Cardiac septum (tissue), 1 donor: ENCODE data around the gene AKR1D1. TPM values are rescaled to one million over a fixed set of nuclear protein-coding genes. Genes with fewer than 3 reads are reported as not detected.
"Not testable (repeated sequence)": the region's sequence is repeated elsewhere in the genome, so short reads cannot be mapped to it uniquely, and the experiment has no call there.

ENCODE experiments used
- DNase-seq: peaks from one replicate; pipeline ENCODE4 v3.0.0-alpha.2; 2020; ENCODE audit warnings: low spot score
- intact Hi-C: fragments of 100-400 bp; cut with DNase I; formaldehyde crosslinking; loops from one replicate; pipeline ENCODE4 v1.14.0; 2022
- total RNA-seq: library from RNA; stranded (reverse); fragmentation: NEBNext Ultra II Directional; extraction: Animal tissue kit (Norgen Biotek cat#: 25700); gene quantifications from one replicate; pipeline ENCODE4 v1.2.1, GENCODE V29; 2021
- donor health status: DM: no; HTN: no; CAD: no.

The AKR1D1 gene
- total RNA-seq, 1 donor from 2014 or later: not detected

DNA sequence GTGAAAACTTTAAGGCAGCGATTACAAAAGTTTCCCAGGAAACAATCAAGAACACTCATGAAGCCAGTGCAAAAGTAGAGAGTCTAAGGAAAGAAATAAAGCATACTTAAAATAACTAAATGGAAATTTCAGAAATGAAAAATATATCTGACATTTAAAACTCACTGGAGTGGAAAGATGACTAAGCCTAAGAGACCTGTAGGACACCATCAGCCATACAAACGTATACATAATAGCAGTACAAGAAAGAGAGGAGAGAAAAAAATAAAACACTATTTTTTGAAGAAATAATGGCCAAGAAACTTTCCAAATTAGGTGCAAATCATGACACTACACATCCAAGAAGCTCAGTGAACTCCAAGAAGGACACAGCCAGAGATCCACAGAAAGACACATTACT lies 5.4 kb upstream of the AKR1D1 start:
- DNase-seq: no peak
- intact Hi-C loops: no loop called here

GRCh38 chr7:138072726-138073125 lies 3.5 kb upstream of the AKR1D1 start:
- no peak for DNase-seq
- intact Hi-C loops: no loop called here

GRCh38 chr7:138074121-138074520 lies 2.1 kb upstream of the AKR1D1 start:
- intact Hi-C loops: no loop called here
- no peak for DNase-seq

- intact Hi-C loops: no loop called here
- no peak for DNase-seq
Measured at GRCh38 chr7:138074540-138074939, 1.7 kb upstream of the AKR1D1 start.

DNA sequence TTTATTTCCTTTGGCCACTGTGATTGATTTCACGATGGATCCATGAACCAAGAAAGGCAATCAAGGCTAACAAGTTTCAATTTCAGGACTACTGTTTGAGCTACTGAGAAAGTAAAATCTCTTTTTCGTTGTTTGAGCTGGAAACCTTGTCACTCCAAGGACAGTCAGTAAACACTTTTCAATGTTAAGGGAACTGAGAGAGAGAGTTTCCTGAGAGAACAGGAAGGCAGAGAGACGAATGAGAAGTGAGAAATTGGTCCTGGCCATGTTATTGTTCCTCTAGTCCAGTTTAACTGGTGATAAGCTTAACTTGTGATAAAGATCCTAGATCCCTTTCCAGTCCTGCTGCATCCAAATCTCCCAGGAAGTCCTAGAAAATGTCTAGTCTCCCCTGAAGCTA lies 909 bp upstream of the AKR1D1 start:
- no peak for DNase-seq
- intact Hi-C loops: no loop called here

- intact Hi-C loops, DNase-seq: not testable (repeated sequence)
Measured at GRCh38 chr7:138075786-138076185, 473 bp upstream of the AKR1D1 start.

DNA sequence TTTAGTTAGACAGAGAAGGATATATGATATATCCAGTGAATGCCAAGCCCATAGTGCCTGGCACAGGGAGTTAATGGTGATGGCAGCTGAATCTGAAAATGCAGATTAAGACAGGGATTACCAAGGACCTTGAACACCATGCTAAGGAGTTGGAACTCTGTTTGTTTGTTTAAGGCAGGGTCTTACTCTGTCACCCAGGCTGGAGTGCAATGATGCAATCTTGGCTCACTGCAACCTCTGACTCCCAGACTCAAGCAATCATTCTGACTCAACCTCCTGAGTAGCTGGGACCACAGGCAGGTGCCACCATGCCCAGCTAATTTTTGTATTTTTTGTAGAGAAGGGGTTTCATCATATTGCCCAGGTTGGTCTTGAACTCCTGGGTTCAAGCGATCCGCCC lies 1.6 kb downstream of the AKR1D1 start:
- no peak for DNase-seq

GRCh38 chr7:138079137-138079536 lies 2.9 kb downstream of the AKR1D1 start:
- no peak for DNase-seq
- intact Hi-C loops: no loop called here

More for the DNA sequence above, 1.6 kb downstream of the AKR1D1 start:
- intact Hi-C loops: no loop called here

DNA sequence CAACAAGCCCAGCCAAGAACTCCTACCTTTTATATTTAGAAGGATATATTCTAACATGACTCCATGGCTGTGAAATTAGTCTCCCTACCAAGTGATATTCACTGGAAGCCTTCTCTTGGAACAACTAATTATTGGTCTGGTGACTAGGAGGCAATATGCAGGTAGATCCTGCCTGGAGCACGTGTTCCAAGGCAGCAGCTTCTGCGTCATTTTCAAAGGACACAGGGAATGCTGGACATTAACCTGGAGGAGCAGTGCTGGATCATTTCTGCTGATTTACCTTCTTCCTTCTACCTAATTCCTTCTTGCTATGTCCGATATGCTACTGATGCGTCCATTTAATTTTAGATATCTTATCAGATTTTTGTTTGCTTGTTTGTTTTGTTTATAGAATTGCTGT lies 5.6 kb downstream of the AKR1D1 start:
- no peak for DNase-seq
- intact Hi-C loops: no loop called here

GRCh38 chr7:138083859-138084258 lies 7.6 kb downstream of the AKR1D1 start:
- intact Hi-C loops: no loop called here
- no peak for DNase-seq

- no peak for DNase-seq
- intact Hi-C loops: no loop called here
Measured at GRCh38 chr7:138086563-138087270, 10.5 kb downstream of the AKR1D1 start.

- DNase-seq: no peak
- intact Hi-C loops: no loop called here
Measured at GRCh38 chr7:138089080-138089901, 13.0 kb downstream of the AKR1D1 start.

GRCh38 chr7:138091032-138091431 lies 14.8 kb downstream of the AKR1D1 start:
- DNase-seq: no peak
- intact Hi-C loops: no loop called here

DNA sequence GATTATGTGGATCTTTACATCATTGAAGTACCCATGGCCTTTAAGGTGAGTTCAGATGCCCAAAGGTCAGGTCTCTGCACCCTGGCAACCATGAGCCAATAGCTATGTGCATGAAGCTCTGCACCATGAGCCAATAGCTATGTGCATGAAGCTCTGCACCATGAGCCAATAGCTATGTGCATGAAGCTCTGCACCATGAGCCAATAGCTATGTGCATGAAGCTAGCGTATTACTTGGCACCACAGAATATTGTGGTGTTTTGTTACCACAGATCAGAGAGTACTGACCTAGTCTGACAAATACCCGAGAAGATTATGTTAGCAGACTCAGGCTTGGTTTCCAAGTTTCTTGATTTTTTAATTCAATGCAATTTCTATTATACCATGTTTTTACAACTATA lies 15.6 kb downstream of the AKR1D1 start:
- DNase-seq, intact Hi-C loops: not testable (repeated sequence)

DNA sequence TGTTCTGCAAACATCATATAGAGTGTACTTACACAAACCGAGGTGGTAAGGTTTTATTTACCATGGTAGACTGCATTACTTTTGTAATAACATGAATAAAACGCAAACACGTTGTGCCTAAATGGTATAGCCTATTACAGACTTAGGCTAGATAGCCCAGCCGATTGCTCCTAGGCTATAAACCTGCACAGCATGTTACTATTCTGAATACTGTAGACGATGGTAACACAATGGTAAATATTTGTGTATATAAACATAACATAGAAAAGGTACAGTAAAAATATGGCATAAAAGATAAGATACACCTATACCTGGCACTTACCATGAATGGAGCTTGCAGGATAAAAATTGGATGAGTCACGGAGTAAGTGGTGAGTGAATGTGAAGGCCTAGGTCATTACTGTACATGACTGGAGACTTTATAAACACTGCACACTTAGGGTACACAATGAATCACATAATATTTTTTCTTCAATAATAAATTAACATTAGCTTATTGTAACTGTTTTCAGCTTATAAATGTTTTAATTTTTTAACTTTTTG lies 16.3 kb downstream of the AKR1D1 start:
- intact Hi-C loops: no loop called here
- no peak for DNase-seq

- intact Hi-C loops: no loop called here
- no peak for DNase-seq
Measured at GRCh38 chr7:138095972-138096935, 20.0 kb downstream of the AKR1D1 start.

- intact Hi-C loops: no loop called here
- DNase-seq: no peak
Measured at GRCh38 chr7:138097064-138097741, 20.9 kb downstream of the AKR1D1 start.

DNA sequence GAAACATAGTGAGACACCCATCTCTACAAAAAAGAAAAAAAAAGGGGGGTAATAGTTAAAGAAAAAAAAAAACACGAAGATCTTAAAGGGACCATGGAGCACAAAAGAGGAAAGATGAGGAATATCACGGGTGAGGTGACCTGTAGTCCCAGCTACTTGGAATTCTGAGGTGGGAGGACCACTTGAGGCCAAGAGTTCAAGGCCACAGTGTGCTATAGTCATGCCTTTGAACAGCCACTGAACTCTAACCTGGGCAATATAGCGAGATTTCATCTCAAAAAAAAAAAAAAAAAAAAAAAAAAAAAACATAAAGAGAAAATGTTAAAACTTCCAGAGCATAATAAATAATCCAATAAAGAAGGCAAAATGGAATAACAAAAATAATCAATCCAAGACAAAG lies 23.6 kb downstream of the AKR1D1 start:
- DNase-seq: no peak
- intact Hi-C loops: no loop called here

DNA sequence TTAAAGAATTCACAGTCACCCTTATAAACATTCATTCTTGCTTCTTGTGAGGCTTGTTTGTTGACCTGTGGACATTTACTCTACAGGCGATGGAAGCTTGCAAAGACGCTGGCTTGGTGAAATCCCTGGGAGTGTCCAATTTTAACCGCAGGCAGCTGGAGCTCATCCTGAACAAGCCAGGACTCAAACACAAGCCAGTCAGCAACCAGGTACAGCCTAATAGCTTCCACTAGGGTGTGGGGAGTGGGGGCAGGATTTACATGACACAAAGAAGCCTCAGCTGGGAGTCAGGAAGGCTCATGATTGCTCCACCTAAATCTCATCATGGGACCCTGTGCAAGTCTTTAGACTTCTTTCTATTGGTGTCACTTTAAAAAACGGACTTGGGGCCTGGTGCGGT lies 29.0 kb downstream of the AKR1D1 start:
- intact Hi-C loops: no loop called here
- DNase-seq: no peak
